Panc1 (cell line): Measurements from ENCODE around the gene ZNF778. TPM values are rescaled to one million over a fixed set of nuclear protein-coding genes. Genes with fewer than 3 reads are reported as not detected.

ENCODE experiments used
- ATAC-seq: fragments of 200-7000 bp; cut with Tn5 transposase; 2 replicates; pipeline ENCODE4 v1.9.1; 2020; ENCODE audit warnings: mild to moderate bottlenecking, moderate library complexity
- BruUV-seq: library from RNA; stranded (reverse); fragments of 400-500 nt; replicated peaks from 2 replicates; lab custom pipeline; 2021; lab: Mats Ljungman, UMichigan
- CTCF ChIA-PET: fragments of 300-600 bp; sonication (Branson Sonifier 250); formaldehyde crosslinking; loops from one replicate; lab custom pipeline; 2022; ENCODE audit warnings: antibody characterized with exemption; lab: Charles Lee
- POLR2A ChIA-PET: fragments of 300-600 bp; sonication (Branson Sonifier 250); formaldehyde crosslinking; loops from one replicate; lab custom pipeline; 2022; ENCODE audit warnings: antibody characterized with exemption; lab: Charles Lee
- DNase-seq: peaks from one replicate; pipeline ENCODE4 v3.0.0-alpha.2; 2010; ENCODE audit warnings: low read depth, low spot score
- H3K27ac ChIP-seq: 2 replicates; pipeline ENCODE4 v1.5.1; 2011; ENCODE audit warnings: mild to moderate bottlenecking, low read length, inconsistent platforms
- H3K27me3 ChIP-seq: fragments of 200-500 bp; sonication (Bioruptor generic); 2 replicates; pipeline ENCODE4 v1.6.0; 2014; ENCODE audit warnings: low read length, inconsistent platforms; ENCODE audit not compliant: control insufficient read depth, insufficient read depth
- H3K36me3 ChIP-seq: fragments of 200-500 bp; sonication (Bioruptor generic); 2 replicates; pipeline ENCODE4 v1.5.1; 2014; ENCODE audit warnings: inconsistent platforms, mild to moderate bottlenecking, low read length, moderate library complexity; ENCODE audit not compliant: control insufficient read depth, insufficient read depth
- H3K4me1 ChIP-seq: 2 replicates; pipeline ENCODE4 v1.5.1; 2011; ENCODE audit warnings: inconsistent platforms, mild to moderate bottlenecking, low read length, moderate library complexity; ENCODE audit not compliant: control insufficient read depth, insufficient read depth
- H3K4me3 ChIP-seq, 2 experiments: 2 replicates each; pipeline ENCODE4 v1.5.1; 2011 to 2012; ENCODE audit warnings: low read depth in 2 of 2, low read length in 2 of 2, mild to moderate bottlenecking in 2 of 2, inconsistent platforms in 1 of 2, moderate library complexity in 1 of 2
- H3K9me3 ChIP-seq: fragments of 200-500 bp; sonication (Bioruptor generic); 2 replicates; pipeline ENCODE4 v1.5.1; 2014; ENCODE audit warnings: low read depth, mild to moderate bottlenecking, inconsistent platforms, low read length, moderate library complexity; ENCODE audit not compliant: control insufficient read depth, insufficient read depth
- POLR2AphosphoS5 ChIP-seq: IDR thresholded peaks from 2 replicates; pipeline ENCODE4 v1.6.1; 2012; ENCODE audit warnings: mild to moderate bottlenecking, low read depth, low read length, moderate library complexity
- SIN3A ChIP-seq: IDR thresholded peaks from 2 replicates; pipeline ENCODE4 v1.6.1; 2012; ENCODE audit warnings: low read depth, mild to moderate bottlenecking, low read length, moderate library complexity, borderline replicate concordance; ENCODE audit not compliant: insufficient read depth
- TCF7L2 ChIP-seq: IDR thresholded peaks from 2 replicates; pipeline ENCODE4 v1.6.1; 2011; ENCODE audit warnings: mild to moderate bottlenecking, low read depth, low read length, inconsistent platforms
- in situ Hi-C: cut with HindIII; loops from 2 replicates; pipeline ENCODE4 v1.10.0; 2016; ENCODE audit warnings: low sequenced_read_pairs, low pct_unique_long_range_greater_than_20kb
- intact Hi-C: fragments of 100-400 bp; cut with micrococcal nuclease; formaldehyde crosslinking; loops from one replicate; pipeline ENCODE4 v1.10.0; 2022; ENCODE audit not compliant: unreplicated experiment
- total RNA-seq: library from RNA; stranded (reverse); gene quantifications from one replicate; pipeline ENCODE4 v1.2.1, GENCODE V29; 2021; ENCODE audit not compliant: unreplicated experiment
- TF ChIP-seq, protein P1 (sequence below): fragments of 450-650 bp; IDR thresholded peaks from 2 replicates; pipeline ENCODE4 v1.5.1; 2017; ENCODE audit warnings: mild to moderate bottlenecking
- TF ChIP-seq, protein P2 (sequence below), 2 experiments: IDR thresholded peaks; 2 replicates each; pipeline ENCODE4 v1.6.1; 2011 to 2012; ENCODE audit warnings: low read depth in 2 of 2, control low read depth in 1 of 2, low read length in 1 of 2, mild to moderate bottlenecking in 1 of 2, moderate library complexity in 1 of 2; ENCODE audit not compliant: insufficient read depth in 1 of 2

Gene ZNF778
- total RNA-seq, 1 experiment from 2014 or later: 15.0 TPM

DNA sequence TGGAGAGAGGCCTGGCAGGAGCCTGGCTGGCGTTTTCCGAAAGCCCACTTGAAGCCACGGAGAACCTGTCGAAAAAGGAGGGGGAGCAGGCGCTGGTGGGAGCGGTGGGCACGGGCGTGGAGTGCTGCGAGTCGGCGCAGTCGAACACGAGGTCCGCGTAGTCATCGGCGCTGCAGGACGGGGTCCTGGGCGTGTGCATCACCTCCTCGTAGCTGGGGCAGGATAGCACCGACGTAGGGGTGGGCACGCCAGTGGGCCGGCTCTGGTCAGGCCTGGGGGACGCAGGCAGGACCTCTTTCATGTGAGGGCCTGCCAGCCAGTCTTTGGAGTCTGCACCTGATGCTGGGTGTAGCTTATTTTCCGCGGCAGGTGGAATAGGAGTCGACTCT is 63.7 kb downstream of the ZNF778 start:
- Histone ChIP-seq H3K27ac (no peak overlapping the region), H3K4me3 (no peak overlapping the region), H3K4me1 (peaks cover 5% of the 10 kb centered on the region; the same call in 1 of the 2 replicates), H3K27me3 (no peaks in the 10 kb centered on the region), H3K36me3 (peaks cover 6% of the 10 kb centered on the region), H3K9me3 (no peaks in the 10 kb centered on the region)
- intact Hi-C loops (no loop called here), in situ Hi-C loops (no loop called here)
- ChIA-PET CTCF (no interaction called here), POLR2A (no interaction called here)
- BruUV-seq: no TSS peak
- ATAC-seq (no peak), DNase-seq (no peak)
- TF ChIP-seq POLR2AphosphoS5 (no peak), SIN3A (no peak), TCF7L2 (no peak)
- TF ChIP-seq, protein P1, sequence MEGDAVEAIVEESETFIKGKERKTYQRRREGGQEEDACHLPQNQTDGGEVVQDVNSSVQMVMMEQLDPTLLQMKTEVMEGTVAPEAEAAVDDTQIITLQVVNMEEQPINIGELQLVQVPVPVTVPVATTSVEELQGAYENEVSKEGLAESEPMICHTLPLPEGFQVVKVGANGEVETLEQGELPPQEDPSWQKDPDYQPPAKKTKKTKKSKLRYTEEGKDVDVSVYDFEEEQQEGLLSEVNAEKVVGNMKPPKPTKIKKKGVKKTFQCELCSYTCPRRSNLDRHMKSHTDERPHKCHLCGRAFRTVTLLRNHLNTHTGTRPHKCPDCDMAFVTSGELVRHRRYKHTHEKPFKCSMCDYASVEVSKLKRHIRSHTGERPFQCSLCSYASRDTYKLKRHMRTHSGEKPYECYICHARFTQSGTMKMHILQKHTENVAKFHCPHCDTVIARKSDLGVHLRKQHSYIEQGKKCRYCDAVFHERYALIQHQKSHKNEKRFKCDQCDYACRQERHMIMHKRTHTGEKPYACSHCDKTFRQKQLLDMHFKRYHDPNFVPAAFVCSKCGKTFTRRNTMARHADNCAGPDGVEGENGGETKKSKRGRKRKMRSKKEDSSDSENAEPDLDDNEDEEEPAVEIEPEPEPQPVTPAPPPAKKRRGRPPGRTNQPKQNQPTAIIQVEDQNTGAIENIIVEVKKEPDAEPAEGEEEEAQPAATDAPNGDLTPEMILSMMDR: no peak
- TF ChIP-seq, protein P2, sequence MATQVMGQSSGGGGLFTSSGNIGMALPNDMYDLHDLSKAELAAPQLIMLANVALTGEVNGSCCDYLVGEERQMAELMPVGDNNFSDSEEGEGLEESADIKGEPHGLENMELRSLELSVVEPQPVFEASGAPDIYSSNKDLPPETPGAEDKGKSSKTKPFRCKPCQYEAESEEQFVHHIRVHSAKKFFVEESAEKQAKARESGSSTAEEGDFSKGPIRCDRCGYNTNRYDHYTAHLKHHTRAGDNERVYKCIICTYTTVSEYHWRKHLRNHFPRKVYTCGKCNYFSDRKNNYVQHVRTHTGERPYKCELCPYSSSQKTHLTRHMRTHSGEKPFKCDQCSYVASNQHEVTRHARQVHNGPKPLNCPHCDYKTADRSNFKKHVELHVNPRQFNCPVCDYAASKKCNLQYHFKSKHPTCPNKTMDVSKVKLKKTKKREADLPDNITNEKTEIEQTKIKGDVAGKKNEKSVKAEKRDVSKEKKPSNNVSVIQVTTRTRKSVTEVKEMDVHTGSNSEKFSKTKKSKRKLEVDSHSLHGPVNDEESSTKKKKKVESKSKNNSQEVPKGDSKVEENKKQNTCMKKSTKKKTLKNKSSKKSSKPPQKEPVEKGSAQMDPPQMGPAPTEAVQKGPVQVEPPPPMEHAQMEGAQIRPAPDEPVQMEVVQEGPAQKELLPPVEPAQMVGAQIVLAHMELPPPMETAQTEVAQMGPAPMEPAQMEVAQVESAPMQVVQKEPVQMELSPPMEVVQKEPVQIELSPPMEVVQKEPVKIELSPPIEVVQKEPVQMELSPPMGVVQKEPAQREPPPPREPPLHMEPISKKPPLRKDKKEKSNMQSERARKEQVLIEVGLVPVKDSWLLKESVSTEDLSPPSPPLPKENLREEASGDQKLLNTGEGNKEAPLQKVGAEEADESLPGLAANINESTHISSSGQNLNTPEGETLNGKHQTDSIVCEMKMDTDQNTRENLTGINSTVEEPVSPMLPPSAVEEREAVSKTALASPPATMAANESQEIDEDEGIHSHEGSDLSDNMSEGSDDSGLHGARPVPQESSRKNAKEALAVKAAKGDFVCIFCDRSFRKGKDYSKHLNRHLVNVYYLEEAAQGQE (IDR thresholded peaks at IDR 0.05; ENCODE audit: insufficient read depth in 1 of 2, low read depth in 2 of 2, low read length in 1 of 2): no peak

- ChIA-PET POLR2A (no interaction called here), CTCF (no interaction called here)
- ATAC-seq: no peak
- H3K27me3 ChIP-seq: no peaks in the 10 kb centered on the region
- H3K27ac ChIP-seq: no peak overlapping the region
- no peak for TF ChIP-seq SIN3A
- TF ChIP-seq, protein P2 (IDR thresholded peaks at IDR 0.05; ENCODE audit: insufficient read depth in 1 of 2, low read depth in 2 of 2, low read length in 1 of 2): no peak
- no peak for TF ChIP-seq TCF7L2
- TF ChIP-seq POLR2AphosphoS5: no peak
- TF ChIP-seq, protein P1: no peak
- no peaks in the 10 kb centered on the region for H3K9me3 ChIP-seq
- no peak overlapping the region for H3K4me3 ChIP-seq
- DNase-seq: no peak
- peaks cover 5% of the 10 kb centered on the region; the same call in 1 of the 2 replicates for H3K4me1 ChIP-seq
- in situ Hi-C loops (no loop called here), intact Hi-C loops (no loop called here)
- peaks cover 9% of the 10 kb centered on the region for H3K36me3 ChIP-seq
- no TSS peak for BruUV-seq
These were observed 64.3 kb downstream of the ZNF778 start for GRCh38 chr16:89281829-89282228.
